ENCODE measurements around the gene SAMSN1. TPM values are rescaled to one million over a fixed set of nuclear protein-coding genes. Genes with fewer than 3 reads are reported as not detected.
"Not testable (repeated sequence)": the region's sequence is repeated elsewhere in the genome, so short reads cannot be mapped to it uniquely, and the experiment has no call there.

Gene SAMSN1
- total RNA-seq, 1 donor from 2014 or later: 1.3 TPM

DNA sequence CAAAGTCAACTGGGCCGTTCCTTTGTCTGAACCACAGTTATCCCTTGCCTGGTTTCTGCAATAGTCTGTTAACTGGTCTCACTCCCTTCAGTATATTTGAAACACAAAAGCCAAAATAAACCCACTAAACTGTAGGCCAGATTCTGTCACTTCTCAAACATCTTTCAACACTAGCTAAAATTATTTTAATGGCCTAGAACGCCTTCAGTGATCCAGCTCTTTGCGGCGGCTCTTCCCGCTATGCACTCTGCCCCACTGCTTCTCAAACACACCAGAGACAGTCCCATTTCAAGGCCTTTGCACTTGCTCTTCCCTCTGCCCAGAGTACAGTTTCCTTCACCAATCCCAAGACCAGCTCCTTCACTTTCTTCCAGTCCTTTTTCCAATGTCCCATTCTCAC, 9.2 kb downstream of the SAMSN1 start:
- no peak for DNase-seq
- intact Hi-C loops (cut with DNase I): no loop called here
- no peak for ATAC-seq (ENCODE audit: poor library complexity)

GRCh38 chr21:14535702-14536101, 10.4 kb downstream of the SAMSN1 start:
- DNase-seq (no peak), ATAC-seq (ENCODE audit: poor library complexity) (no peak)
- intact Hi-C loops (cut with DNase I): no loop called here

DNA sequence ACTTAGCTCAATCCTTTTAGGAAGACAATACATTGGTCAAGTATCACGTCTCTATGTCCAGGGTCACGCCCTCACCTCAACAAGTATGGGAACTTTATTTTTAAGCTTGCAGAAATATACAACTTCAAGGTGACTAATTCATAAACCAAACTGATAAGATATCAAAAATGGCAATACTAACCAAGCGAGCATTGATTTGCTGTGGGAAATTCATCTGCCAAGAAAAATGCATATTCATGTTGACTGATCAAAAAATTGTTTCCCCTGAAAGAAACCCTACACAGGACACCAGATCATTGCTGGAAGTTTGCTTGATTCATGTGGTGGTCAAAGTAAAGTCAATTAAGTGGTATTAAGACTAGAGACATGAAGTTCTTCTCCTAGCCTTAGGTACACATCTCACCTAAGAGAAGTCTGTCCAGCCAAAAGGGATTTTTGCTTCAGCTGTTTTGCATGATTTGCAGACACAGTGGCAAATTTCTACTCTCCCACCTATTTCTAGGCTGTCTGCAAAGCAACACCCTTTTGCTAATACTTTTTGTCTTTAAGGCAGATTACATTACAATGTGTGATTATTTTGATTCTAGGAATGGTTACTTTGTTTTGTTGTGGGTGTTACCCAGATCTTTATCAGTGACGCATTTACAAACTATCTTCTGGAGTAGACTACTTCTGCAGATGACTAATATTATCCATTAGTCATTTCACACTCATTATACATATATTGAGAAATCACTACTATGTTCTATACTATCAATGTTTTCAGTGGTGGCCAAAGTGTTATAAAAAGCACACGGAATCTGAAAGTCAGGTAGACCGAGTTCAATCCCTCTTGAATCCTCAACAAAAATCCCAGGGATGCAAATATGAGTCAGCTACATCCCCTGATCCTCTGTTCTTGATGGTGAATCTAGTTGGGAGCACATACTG, 12.4 kb downstream of the SAMSN1 start:
- DNase-seq: no peak
- intact Hi-C loops (cut with DNase I): no loop called here
- no peak for ATAC-seq (ENCODE audit: poor library complexity)

DNA sequence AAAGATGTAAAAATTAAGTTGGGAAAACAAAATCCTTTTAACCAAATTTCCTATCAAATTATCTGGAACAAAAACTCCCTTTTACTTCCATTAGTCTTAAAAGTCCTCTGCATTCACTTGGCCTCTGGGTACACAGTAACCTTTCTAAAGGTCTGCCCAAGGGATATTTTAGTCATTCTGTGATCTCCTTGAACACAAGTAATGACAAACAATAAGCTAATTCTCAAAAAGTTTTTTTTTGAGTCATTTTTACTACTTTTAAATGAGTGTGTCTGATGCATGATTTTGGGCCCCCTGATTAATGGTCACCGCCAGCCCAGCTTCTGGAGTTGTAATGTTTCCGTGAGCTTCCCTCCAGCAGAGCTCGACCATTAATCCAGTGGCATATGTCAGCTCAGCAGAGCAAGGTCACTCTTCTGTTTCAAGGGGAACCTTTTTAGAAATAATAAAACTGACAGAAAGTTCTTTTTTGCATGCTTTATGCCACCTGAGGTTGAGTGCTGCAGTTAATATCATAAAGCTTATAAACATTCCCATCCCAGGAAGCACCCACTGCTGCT, 14.3 kb downstream of the SAMSN1 start:
- ATAC-seq (ENCODE audit: poor library complexity): no peak
- intact Hi-C loops (cut with DNase I): no loop called here

DNA sequence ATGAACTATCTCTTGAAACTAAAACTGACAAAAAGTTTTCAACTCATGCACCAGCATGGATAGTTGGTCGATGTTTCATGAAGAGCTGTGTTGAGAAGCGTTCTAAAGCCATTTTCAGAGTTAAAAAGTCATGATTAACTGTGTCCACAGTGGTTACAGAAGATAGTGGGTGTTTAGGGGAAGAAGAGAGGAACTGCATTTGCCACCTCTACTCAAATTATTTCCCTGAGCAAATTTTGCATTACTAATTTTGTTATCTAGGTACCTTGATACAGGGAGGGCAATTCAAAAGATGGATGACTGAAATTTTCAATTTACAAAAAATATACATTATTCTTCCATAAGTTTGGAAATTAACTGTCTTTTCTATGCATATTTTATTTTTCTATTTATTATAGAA, 15.5 kb downstream of the SAMSN1 start:
- no peak for DNase-seq
- no peak for ATAC-seq (ENCODE audit: poor library complexity)
- intact Hi-C loops (cut with DNase I): no loop called here

More for the DNA sequence above, 14.3 kb downstream of the SAMSN1 start:
- DNase-seq: no peak

- intact Hi-C loops (cut with DNase I): no loop called here
- ATAC-seq (ENCODE audit: poor library complexity): peak; percentile 57
- DNase-seq: no peak
These were observed 17.3 kb downstream of the SAMSN1 start for GRCh38 chr21:14528815-14529214.

- intact Hi-C loops (cut with DNase I): no loop called here
These were observed 18.1 kb downstream of the SAMSN1 start for GRCh38 chr21:14527696-14528652.

DNA sequence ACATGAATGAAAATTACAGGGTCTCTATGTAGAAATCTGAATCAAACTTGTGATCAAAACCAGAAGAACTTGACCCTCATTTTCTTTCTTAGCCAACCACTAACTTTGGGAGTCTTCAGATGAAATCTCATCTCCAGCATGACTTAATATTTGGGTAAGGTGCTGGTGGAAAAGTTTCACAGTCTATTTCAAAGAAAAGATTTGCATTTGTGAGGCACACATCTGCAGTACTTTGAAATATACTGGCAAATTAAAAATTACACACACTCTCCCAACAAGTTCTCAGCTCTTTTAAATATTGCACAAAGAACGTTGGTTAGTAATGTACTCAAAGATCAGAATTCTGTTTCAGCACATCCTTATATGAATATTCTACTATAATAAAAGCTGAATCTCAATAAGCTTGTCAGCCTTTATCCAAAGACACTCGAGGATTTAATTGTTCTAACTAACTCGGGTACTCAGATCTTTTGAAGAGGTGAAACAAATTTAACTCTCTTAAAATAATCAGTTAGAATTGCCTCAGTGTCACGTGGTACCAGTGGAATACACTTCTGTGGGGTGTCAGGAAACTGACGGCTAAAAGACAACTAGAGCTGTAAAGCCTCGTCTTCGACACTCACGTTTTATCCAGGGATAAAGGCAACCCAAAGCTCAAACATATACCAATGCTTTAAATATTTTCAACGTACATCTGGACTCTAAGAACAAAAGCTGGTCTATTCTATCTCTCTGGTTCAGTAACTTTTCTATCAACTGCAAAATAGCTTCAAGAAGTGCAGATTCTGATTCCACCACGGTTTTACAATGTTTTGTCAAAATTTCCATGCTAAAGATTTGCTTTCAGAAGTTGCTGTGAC, 19.0 kb downstream of the SAMSN1 start:
- intact Hi-C loops (cut with DNase I): no loop called here
- no peak for DNase-seq
- ATAC-seq (ENCODE audit: poor library complexity): no peak

More at GRCh38 chr21:14527696-14528652, 18.1 kb downstream of the SAMSN1 start:
- ATAC-seq (ENCODE audit: poor library complexity): peak; percentile 67
- no peak for DNase-seq

DNA sequence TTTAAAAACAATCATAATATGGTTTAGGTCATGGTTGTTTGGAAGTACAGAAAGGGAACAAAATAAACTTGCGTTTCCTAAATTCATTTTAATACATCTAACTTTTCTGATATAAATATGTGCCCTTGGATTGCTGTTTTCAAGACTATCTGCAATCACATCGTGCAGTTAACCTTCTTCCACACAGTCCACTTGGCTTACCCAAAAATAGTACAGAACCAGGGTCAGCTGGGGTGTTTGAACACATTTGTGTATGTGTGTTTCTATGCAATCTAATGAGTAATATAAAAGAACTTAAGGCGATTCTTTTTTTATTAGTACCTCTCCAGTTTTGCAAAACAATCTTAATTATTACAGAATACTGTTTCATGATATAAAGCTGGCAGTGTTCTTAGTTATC, 19.9 kb downstream of the SAMSN1 start:
- ATAC-seq (ENCODE audit: poor library complexity): peak; percentile 55
- intact Hi-C loops (cut with DNase I): no loop called here
- DNase-seq: no peak

DNA sequence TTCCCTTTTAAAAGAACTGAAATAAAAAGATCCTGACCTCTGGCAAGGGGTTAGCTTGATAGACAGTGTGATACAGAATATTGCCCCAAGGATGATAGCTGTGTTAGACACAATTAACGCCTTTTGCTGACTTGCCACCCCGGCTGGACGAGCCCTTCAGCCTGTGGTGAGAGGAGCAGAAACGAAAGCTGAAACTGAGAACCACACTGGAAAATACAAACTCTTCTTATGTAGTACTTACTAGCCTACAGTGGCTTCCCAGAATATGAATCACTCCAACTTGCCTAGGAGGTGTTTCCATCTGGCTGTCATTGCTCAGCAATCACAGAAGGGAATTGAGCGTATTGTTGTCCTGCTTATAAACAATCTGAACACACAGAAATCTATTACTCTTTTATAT, 22.9 kb downstream of the SAMSN1 start:
- intact Hi-C loops (cut with DNase I): no loop called here
- ATAC-seq (ENCODE audit: poor library complexity) (no peak), DNase-seq (no peak)

DNA sequence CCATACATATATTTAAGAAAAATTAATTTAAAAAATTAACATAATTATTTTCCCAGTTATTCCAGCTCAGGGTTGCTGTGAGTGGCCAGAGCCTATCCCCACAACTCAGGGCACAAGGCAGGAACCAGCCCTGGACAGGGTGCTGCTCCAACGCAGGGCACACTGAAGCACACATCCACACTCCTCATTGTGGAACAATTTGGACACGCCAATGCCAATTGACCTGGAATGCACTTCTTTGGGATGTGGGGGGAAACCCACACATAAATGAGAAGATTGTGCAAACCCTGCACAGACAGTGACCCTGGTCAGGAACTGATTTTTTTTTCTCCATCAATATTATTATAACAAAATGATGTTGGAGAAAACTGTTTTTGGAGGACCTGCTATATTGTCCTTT, 23.4 kb downstream of the SAMSN1 start:
- intact Hi-C loops (cut with DNase I): no loop called here
- ATAC-seq (ENCODE audit: poor library complexity) (no peak), DNase-seq (no peak)

GRCh38 chr21:14520535-14520934, 25.6 kb downstream of the SAMSN1 start:
- DNase-seq: peak; percentile 40
- peak; percentile 49 for ATAC-seq (ENCODE audit: poor library complexity)
- intact Hi-C loops (cut with DNase I): no loop called here

DNA sequence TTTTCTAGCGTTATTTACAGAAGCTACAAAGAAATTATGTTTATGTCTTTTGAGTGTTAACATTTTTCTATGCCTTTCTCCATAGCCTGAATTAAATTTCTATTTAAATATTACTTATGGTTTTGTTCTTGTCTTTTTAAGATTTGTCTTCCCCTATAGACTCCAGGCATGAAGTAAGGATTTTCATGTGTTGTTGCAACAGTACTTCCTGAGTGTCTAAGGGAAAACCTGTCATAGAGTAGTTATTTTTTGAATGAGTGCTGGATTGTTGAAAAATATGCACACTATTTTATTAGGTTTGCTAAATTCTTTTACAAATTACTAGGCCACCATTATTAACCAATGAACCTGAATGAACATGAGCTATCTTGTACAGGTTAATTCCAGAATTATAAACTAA, 27.1 kb downstream of the SAMSN1 start:
- ATAC-seq (ENCODE audit: poor library complexity): no peak
- intact Hi-C loops (cut with DNase I): no loop called here
- no peak for DNase-seq

GRCh38 chr21:14513804-14514203, 32.3 kb downstream of the SAMSN1 start:
- DNase-seq (no peak), ATAC-seq (ENCODE audit: poor library complexity) (no peak)
- intact Hi-C loops (cut with DNase I): no loop called here

GRCh38 chr21:14506859-14507457, 39.2 kb downstream of the SAMSN1 start:
- ATAC-seq (ENCODE audit: poor library complexity); intact Hi-C loops (cut with DNase I); DNase-seq: not testable (repeated sequence)

DNA sequence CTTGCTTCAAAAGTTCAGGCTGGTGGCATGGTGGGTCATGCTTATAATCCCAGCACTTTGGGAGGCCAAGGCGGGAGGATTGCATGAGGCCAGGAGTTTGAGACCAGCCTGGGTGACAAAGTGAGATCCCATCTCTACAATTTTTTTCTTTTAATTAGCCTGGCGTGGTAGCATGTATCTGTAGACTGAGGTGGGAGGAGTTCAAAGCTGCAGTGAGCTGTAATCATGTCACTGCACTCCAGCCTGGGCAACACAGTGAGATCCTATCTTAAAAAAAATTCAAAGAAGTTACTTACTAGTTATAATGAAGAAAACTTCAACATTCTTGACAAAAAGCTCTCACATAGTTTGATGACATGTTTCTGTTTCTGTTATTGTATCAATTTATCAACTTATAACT, 45.2 kb downstream of the SAMSN1 start:
- no peak for DNase-seq
- no peak for ATAC-seq (ENCODE audit: poor library complexity)
- intact Hi-C loops (cut with DNase I): no loop called here

DNA sequence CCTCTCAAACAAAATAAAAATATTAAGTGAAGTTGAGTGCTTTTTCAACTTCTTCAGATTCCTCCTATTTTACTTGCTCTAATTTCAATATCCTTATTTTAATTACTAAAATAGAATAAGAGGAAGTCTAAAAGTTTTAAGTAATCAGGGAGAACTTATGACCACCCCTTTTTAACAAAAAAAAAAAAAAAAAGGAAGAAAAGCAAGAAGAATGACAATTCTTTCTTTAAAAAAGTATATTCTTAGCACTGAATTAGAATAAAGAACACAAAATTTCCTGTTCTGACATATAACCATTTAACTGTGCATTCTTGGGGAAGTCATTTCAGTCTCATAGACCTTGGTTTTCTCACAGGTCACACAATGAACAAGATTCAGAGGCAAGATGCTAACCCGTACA, 46.8 kb downstream of the SAMSN1 start:
- DNase-seq (no peak), ATAC-seq (ENCODE audit: poor library complexity) (no peak)
- intact Hi-C loops (cut with DNase I): no loop called here

DNA sequence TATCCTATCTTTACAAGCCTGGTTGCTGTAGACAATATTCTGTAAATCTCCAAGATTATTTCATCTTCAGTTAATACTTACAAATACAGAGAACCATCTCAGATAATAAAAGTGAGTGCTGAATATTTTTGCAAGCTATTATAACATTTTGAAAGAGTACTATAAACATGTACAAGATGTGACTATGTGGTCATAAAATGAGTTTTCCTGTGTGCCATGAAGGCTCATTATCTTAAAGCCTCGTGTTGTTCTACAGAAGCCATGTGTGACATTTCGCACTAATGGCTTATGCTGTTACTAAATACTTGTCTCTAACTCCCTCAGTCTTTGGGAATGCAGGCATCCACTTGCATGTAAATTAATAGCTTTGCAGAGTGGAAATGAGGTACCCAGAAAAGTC, 48.3 kb downstream of the SAMSN1 start:
- ATAC-seq (ENCODE audit: poor library complexity): no peak

More for the DNA sequence above, 48.3 kb downstream of the SAMSN1 start:
- intact Hi-C loops (cut with DNase I): no loop called here
- no peak for DNase-seq

Measured in Right ventricle myocardium superior (tissue), 1 donor.